Measurements from ENCODE around the gene TADA2B. TPM values are rescaled to one million over a fixed set of nuclear protein-coding genes. Genes with fewer than 3 reads are reported as not detected.
A peak's percentile ranks its signal among the peaks of the same experiment; 100 is the strongest.

The TADA2B gene
- total and polyA plus RNA-seq, 7 experiments from 2014 or later, result 4.0 to 49.0 (median 30.5) TPM

DNA sequence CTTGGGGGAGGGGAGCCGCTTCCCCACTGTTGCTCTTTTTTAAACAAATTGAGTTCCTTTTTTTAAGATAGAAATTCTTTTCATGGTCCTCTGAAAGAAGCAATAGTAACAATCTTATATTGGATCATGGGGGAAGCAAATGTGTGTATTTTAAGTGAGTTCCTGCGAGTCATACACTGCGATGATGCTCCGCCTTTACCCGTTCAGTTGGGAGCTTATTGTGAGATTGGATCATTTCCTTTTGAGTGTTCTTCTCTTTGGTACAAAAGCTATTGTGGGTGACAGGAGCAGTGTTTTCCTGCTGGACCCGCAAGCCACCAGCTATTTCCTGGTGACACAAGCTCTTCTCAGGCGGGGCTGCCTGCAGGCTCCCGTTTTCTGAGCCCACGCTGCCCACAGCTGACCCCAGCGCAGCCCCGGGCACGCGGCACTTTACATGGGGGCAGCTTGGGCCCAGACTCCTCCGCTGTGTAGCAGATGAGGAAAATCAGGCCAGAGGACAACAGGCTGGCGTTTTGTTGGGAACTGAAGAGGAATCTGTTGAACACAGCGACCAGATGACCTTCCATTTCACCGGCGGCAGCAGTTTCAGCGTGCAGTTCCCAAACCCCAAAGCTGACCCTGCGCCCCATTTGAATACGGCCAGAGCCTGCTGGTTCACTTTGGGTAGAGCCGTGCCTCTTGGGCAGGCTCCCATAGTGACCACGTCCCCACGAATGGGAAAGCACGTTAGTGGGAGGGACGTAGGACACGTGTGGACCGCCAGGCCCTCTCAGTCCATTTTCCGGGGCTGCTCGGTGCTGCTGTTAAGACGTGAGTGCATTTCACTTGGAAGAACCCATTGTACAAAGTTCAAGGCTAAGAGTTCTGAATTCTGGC, 12.2 kb downstream of the TADA2B start:
- ChIA-PET CTCF (no interaction called here), POLR2A (interaction anchor here (0.7 to 2.3 kb wide), 4 partner anchors 11 to 48 kb away, joined by 3 to 15 read pairs (median 4); partner anchors contain the start of gene TADA2B)
- Mint-ChIP-seq H3K27ac (peak overlapping the region in 1 of 9 donors; percentile 30), H3K36me3 (peaks cover 7 to 27% (median 9%) of the 10 kb centered on the region in 5 donors), H3K27me3 (no peaks in the 10 kb centered on the region), H3K9me3 (no peaks in the 10 kb centered on the region), H3K4me1 (peaks cover 12 to 33% (median 19%) of the 10 kb centered on the region in 7 donors), H3K4me3 (peak overlapping the region in 1 of 10 donors; percentile 38)
- H3K9me3 ChIP-seq (ENCODE audit: control insufficient read depth in 2 of 3, low read length in 3 of 3), result no peaks in the 10 kb centered on the region
- H3K27ac ChIP-seq (ENCODE audit: low read depth, low read length), result no peak overlapping the region
- peaks cover 5 to 73% (median 15%) of the 10 kb centered on the region in 3 experiments for H3K36me3 ChIP-seq (ENCODE audit: control insufficient read depth in 2 of 3, insufficient read depth in 3 of 3, low read length in 3 of 3)
- H3K4me1 ChIP-seq (ENCODE audit: control insufficient read depth in 2 of 2, insufficient read depth in 2 of 2, low read length in 2 of 2), result peaks cover 0 to 15% of the 10 kb centered on the region in 2 donors
- ATAC-seq, result no peak
- no peak overlapping the region for H3K4me3 ChIP-seq (ENCODE audit: low read length)
- H3K27me3 ChIP-seq (ENCODE audit: control insufficient read depth in 2 of 2, insufficient read depth in 2 of 2, low read length in 2 of 2), result no peaks in the 10 kb centered on the region
- no peak for DNase-seq
- intact Hi-C loops (cut with micrococcal nuclease), result no loop called here

GRCh38 chr4:7055990-7056325, 12.8 kb downstream of the TADA2B start:
- Histone ChIP-seq H3K36me3 (ENCODE audit: control insufficient read depth in 2 of 3, insufficient read depth in 3 of 3, low read length in 3 of 3) (peaks cover 10 to 73% (median 16%) of the 10 kb centered on the region in 3 experiments), H3K27ac (ENCODE audit: low read depth, low read length) (no peak overlapping the region), H3K4me1 (ENCODE audit: control insufficient read depth in 2 of 2, insufficient read depth in 2 of 2, low read length in 2 of 2) (peaks cover 0 to 15% of the 10 kb centered on the region in 2 donors), H3K9me3 (ENCODE audit: control insufficient read depth in 2 of 3, low read length in 3 of 3) (no peaks in the 10 kb centered on the region), H3K27me3 (ENCODE audit: control insufficient read depth in 2 of 2, insufficient read depth in 2 of 2, low read length in 2 of 2) (no peaks in the 10 kb centered on the region), H3K4me3 (ENCODE audit: low read length) (no peak overlapping the region)
- ChIA-PET POLR2A (interaction anchor here (0.7 to 4.3 kb wide), 4 partner anchors 12 to 48 kb away, joined by 3 to 28 read pairs (median 9); partner anchors contain the start of genes GRPEL1 and TADA2B), CTCF (no interaction called here)
- Mint-ChIP-seq H3K4me3 (peak overlapping the region in 1 of 10 donors; percentile 38), H3K27me3 (no peaks in the 10 kb centered on the region), H3K36me3 (peaks cover 7 to 27% (median 10%) of the 10 kb centered on the region in 5 donors), H3K4me1 (peaks cover 12 to 33% (median 19%) of the 10 kb centered on the region in 7 donors), H3K9me3 (no peaks in the 10 kb centered on the region), H3K27ac (peak overlapping the region in 3 of 9 donors; percentile 25 to 65 (median 30))
- DNase-seq (no peak), ATAC-seq (no peak)
- intact Hi-C loops (cut with micrococcal nuclease), result no loop called here

- peaks cover 0 to 29% (median 10%) of the 10 kb centered on the region in 7 donors for H3K4me1 Mint-ChIP-seq
- CTCF ChIA-PET, result no interaction called here
- DNase-seq (no peak), ATAC-seq (no peak)
- POLR2A ChIA-PET, result interaction anchor here (4.3 kb wide), 1 partner anchor 9 kb away, joined by 28 read pairs; the partner anchor contains the start of gene GRPEL1
- H3K27me3 Mint-ChIP-seq, result no peaks in the 10 kb centered on the region
- Histone ChIP-seq H3K36me3 (ENCODE audit: control insufficient read depth in 2 of 3, insufficient read depth in 3 of 3, low read length in 3 of 3) (peaks cover 20 to 81% (median 24%) of the 10 kb centered on the region in 3 experiments), H3K4me3 (ENCODE audit: low read length) (no peak overlapping the region), H3K27ac (ENCODE audit: low read depth, low read length) (no peak overlapping the region), H3K9me3 (ENCODE audit: control insufficient read depth in 2 of 3, low read length in 3 of 3) (no peaks in the 10 kb centered on the region), H3K27me3 (ENCODE audit: control insufficient read depth in 2 of 2, insufficient read depth in 2 of 2, low read length in 2 of 2) (no peaks in the 10 kb centered on the region), H3K4me1 (ENCODE audit: control insufficient read depth in 2 of 2, insufficient read depth in 2 of 2, low read length in 2 of 2) (no peaks in the 10 kb centered on the region)
- H3K9me3 Mint-ChIP-seq, result no peaks in the 10 kb centered on the region
- intact Hi-C loops (cut with micrococcal nuclease), result no loop called here
- peaks cover 7 to 44% (median 20%) of the 10 kb centered on the region in 5 donors for H3K36me3 Mint-ChIP-seq
- H3K27ac Mint-ChIP-seq, result peak overlapping the region in 1 of 9 donors; percentile 70
- no peak overlapping the region for H3K4me3 Mint-ChIP-seq
Measured at GRCh38 chr4:7058792-7059191, 15.6 kb downstream of the TADA2B start.

DNA sequence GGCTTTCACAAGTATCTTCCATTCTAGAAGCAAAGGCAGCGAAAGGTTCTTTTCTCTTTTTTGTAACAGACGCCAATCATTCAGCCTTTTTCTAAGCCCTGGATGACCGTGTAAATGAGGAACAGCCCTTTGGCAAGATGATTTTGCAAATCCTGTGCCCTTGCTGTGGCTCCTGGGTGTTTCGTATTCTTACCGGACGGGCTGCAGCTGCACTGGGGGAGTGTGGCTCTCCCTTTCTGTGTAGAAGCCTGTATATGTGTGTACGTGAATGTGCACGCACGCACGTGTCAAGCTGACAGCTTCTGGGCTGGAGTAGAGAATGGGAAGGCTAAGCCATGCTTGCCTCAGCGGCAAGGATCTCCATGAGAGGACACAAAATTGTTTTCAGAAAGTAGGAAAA, 16.5 kb downstream of the TADA2B start:
- ATAC-seq (peak; percentile 46), DNase-seq (no peak)
- no peaks in the 10 kb centered on the region for H3K9me3 Mint-ChIP-seq
- POLR2A ChIA-PET, result interaction anchor here (4.3 kb wide), 1 partner anchor 8 kb away, joined by 28 read pairs; the partner anchor contains the start of gene GRPEL1
- H3K27me3 ChIP-seq (ENCODE audit: control insufficient read depth in 2 of 2, insufficient read depth in 2 of 2, low read length in 2 of 2), result no peaks in the 10 kb centered on the region
- no peaks in the 10 kb centered on the region for H3K27me3 Mint-ChIP-seq
- intact Hi-C loops (cut with micrococcal nuclease), result no loop called here
- no peak overlapping the region for H3K4me3 ChIP-seq (ENCODE audit: low read length)
- H3K4me3 Mint-ChIP-seq, result no peak overlapping the region
- H3K36me3 Mint-ChIP-seq, result peaks cover 0 to 40% (median 16%) of the 10 kb centered on the region in 5 donors
- no peaks in the 10 kb centered on the region for H3K9me3 ChIP-seq (ENCODE audit: control insufficient read depth in 2 of 3, low read length in 3 of 3)
- peaks cover 19 to 79% (median 24%) of the 10 kb centered on the region in 3 experiments for H3K36me3 ChIP-seq (ENCODE audit: control insufficient read depth in 2 of 3, insufficient read depth in 3 of 3, low read length in 3 of 3)
- H3K27ac Mint-ChIP-seq, result no peak overlapping the region
- no peaks in the 10 kb centered on the region for H3K4me1 ChIP-seq (ENCODE audit: control insufficient read depth in 2 of 2, insufficient read depth in 2 of 2, low read length in 2 of 2)
- peaks cover 2 to 23% (median 11%) of the 10 kb centered on the region in 7 donors for H3K4me1 Mint-ChIP-seq
- CTCF ChIA-PET, result no interaction called here
- H3K27ac ChIP-seq (ENCODE audit: low read depth, low read length), result no peak overlapping the region

DNA sequence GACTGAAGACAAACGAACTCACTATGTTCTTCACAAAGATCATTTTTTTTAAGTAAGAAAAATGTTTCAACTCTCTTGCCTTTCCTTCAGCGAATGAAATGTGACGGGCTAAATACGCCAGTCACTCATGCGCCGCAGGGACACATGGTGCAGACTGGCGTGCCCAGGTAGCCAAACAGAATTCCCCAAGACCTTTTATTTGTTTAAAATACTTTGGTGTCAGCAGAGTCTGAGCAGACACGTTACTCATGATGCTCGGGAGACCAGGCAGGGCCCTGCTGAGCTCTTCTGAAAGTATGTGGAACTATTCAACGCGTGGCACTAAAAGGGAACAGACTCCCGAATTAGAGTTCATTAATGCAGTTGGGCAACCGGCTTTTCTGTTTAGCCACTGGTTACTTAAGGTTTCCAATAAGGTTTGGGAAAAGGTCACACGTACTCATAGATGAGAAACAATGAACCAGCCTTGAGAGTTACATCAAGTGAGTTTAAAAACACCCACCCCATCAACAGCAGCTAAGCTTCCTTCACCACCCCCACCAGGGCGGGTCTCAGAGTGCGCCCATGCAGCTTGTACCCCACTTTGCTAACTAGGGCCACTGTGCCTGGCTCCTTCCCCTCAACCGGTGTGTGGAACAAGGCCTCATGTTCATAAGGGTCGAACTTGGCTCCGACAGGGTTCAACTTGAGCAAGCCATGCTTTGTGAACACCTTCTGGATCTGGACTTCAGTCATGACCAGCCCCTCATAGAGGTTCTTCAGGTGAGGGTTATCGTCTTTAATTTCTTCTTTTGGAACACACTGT, 17.4 kb downstream of the TADA2B start:
- no peak overlapping the region for H3K4me3 ChIP-seq (ENCODE audit: low read length)
- no peak overlapping the region for H3K4me3 Mint-ChIP-seq
- DNase-seq (no peak), ATAC-seq (no peak)
- peaks cover 0 to 4% of the 10 kb centered on the region in 2 donors for H3K4me1 ChIP-seq (ENCODE audit: control insufficient read depth in 2 of 2, insufficient read depth in 2 of 2, low read length in 2 of 2)
- intact Hi-C loops (cut with micrococcal nuclease), result no loop called here
- ChIA-PET POLR2A (interaction anchor here (1.2 to 4.3 kb wide), 3 partner anchors 7 to 420 kb away, joined by 4 to 28 read pairs (median 5); partner anchors contain the start of genes GRPEL1, MRFAP1 and TADA2B), CTCF (no interaction called here)
- no peaks in the 10 kb centered on the region for H3K9me3 Mint-ChIP-seq
- H3K36me3 ChIP-seq (ENCODE audit: control insufficient read depth in 2 of 3, insufficient read depth in 3 of 3, low read length in 3 of 3), result peaks cover 17 to 74% (median 19%) of the 10 kb centered on the region in 3 experiments
- no peaks in the 10 kb centered on the region for H3K27me3 Mint-ChIP-seq
- peak overlapping the region in 4 of 9 donors; percentile 10 to 79 (median 50) for H3K27ac Mint-ChIP-seq
- H3K36me3 Mint-ChIP-seq, result peaks cover 0 to 34% (median 21%) of the 10 kb centered on the region in 5 donors
- H3K27me3 ChIP-seq (ENCODE audit: control insufficient read depth in 2 of 2, insufficient read depth in 2 of 2, low read length in 2 of 2), result no peaks in the 10 kb centered on the region
- no peaks in the 10 kb centered on the region for H3K9me3 ChIP-seq (ENCODE audit: control insufficient read depth in 2 of 3, low read length in 3 of 3)
- H3K4me1 Mint-ChIP-seq, result peaks cover 7 to 29% (median 18%) of the 10 kb centered on the region in 7 donors
- no peak overlapping the region for H3K27ac ChIP-seq (ENCODE audit: low read depth, low read length)

DNA sequence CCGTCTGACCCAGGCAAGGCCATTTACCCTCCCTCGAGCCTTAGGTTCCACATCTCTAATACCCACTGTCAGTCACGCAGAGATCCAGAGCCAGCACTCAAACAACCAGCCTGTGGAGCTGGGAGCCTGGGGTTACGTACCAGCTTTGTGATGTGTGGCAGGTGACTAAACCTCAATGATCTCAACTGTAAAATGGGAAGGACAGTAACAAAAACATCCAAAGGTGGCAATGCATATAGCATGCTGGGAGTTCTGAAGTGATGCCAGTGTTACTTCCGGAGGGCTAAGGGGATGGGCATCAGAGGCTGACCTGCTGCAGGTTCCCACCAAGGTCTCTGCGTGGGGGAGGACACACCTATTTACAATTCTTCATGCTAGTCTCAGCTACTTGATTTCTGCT, 18.6 kb downstream of the TADA2B start:
- POLR2A ChIA-PET, result interaction anchor here (0.7 to 2.0 kb wide), 4 partner anchors 12 to 153 kb away, joined by 3 to 5 read pairs (median 4); partner anchors contain the start of gene TADA2B
- H3K36me3 ChIP-seq (ENCODE audit: control insufficient read depth in 2 of 3, insufficient read depth in 3 of 3, low read length in 3 of 3), result peaks cover 17 to 62% (median 19%) of the 10 kb centered on the region in 3 experiments

More for the DNA sequence above, 18.6 kb downstream of the TADA2B start:
- CTCF ChIA-PET, result interaction anchor here (1.0 kb wide), 1 partner anchor 10 kb away, joined by 3 read pairs; no protein-coding TSS in a partner anchor
- Histone ChIP-seq H3K9me3 (ENCODE audit: control insufficient read depth in 2 of 3, low read length in 3 of 3) (no peaks in the 10 kb centered on the region), H3K27me3 (ENCODE audit: control insufficient read depth in 2 of 2, insufficient read depth in 2 of 2, low read length in 2 of 2) (no peaks in the 10 kb centered on the region), H3K4me1 (ENCODE audit: control insufficient read depth in 2 of 2, insufficient read depth in 2 of 2, low read length in 2 of 2) (peaks cover 10 to 14% of the 10 kb centered on the region in 2 donors), H3K27ac (ENCODE audit: low read depth, low read length) (no peak overlapping the region), H3K4me3 (ENCODE audit: low read length) (no peak overlapping the region)
- Mint-ChIP-seq H3K27me3 (no peaks in the 10 kb centered on the region), H3K27ac (no peak overlapping the region), H3K4me1 (peaks cover 9 to 40% (median 26%) of the 10 kb centered on the region in 7 donors), H3K36me3 (peaks cover 0 to 28% (median 18%) of the 10 kb centered on the region in 5 donors), H3K9me3 (no peaks in the 10 kb centered on the region), H3K4me3 (no peak overlapping the region)
- intact Hi-C loops (cut with micrococcal nuclease), result no loop called here
- no peak for ATAC-seq
- DNase-seq, result no peak

Measured in naive thymus-derived CD4-positive, alpha-beta T cell (primary cell).